CD1c-positive myeloid dendritic cell (primary cell): ENCODE data around the gene EXOC7.
"Not testable (repeated sequence)": the region's sequence is repeated elsewhere in the genome, so short reads cannot be mapped to it uniquely, and the experiment has no call there.

Experiments
- DNase-seq: peaks from one replicate; pipeline ENCODE4 v3.0.0-alpha.2; 2016; ENCODE audit errors: extremely low spot score

The EXOC7 gene

GRCh38 chr17:76074390-76075363 is 28.9 kb downstream of the EXOC7 start, which contains the start of gene GALR2:
Gene GALR2 (plus strand): TSS chr17:76074781. CDS start chr17:76074884, 103 bp downstream.
- no peak for DNase-seq

GRCh38 chr17:76072148-76072858 is 31.3 kb downstream of the EXOC7 start, which contains the start of gene SRP68:
Gene SRP68 (minus strand): TSS chr17:76072517. CDS start chr17:76072491, 26 bp downstream.
- DNase-seq: peak; percentile 91

- no peak for DNase-seq
Observed at GRCh38 chr17:76071531-76072147, 31.9 kb downstream of the EXOC7 start.

- DNase-seq: no peak
Observed at GRCh38 chr17:76065775-76066174, 37.8 kb downstream of the EXOC7 start.

- DNase-seq: no peak
Observed at GRCh38 chr17:76063875-76064546, 39.6 kb downstream of the EXOC7 start.

- not testable (repeated sequence) for DNase-seq
Observed at GRCh38 chr17:76058264-76058663, 45.3 kb downstream of the EXOC7 start.

- no peak for DNase-seq
Observed at GRCh38 chr17:76056882-76057281, 46.7 kb downstream of the EXOC7 start.

- no peak for DNase-seq
Observed at GRCh38 chr17:76054112-76054476, 49.5 kb downstream of the EXOC7 start.

- DNase-seq: peak; percentile 67
Observed at GRCh38 chr17:76053246-76054111, 50.1 kb downstream of the EXOC7 start.

- DNase-seq: no peak
Observed at GRCh38 chr17:76051561-76051960, 52.0 kb downstream of the EXOC7 start.

- no peak for DNase-seq
Observed at GRCh38 chr17:76050538-76051467, 52.8 kb downstream of the EXOC7 start.

- no peak for DNase-seq
Observed at GRCh38 chr17:76049836-76050537, 53.6 kb downstream of the EXOC7 start.

- no peak for DNase-seq
Observed at GRCh38 chr17:76049239-76049638, 54.3 kb downstream of the EXOC7 start.

- no peak for DNase-seq
Observed at GRCh38 chr17:76048711-76049110, 54.9 kb downstream of the EXOC7 start.

GRCh38 chr17:76048025-76048605 is 55.5 kb downstream of the EXOC7 start:
- DNase-seq: peak; percentile 39

GRCh38 chr17:76046064-76046463 is 57.5 kb downstream of the EXOC7 start:
- no peak for DNase-seq

GRCh38 chr17:76044475-76045007 is 59.0 kb downstream of the EXOC7 start:
- DNase-seq: not testable (repeated sequence)

- DNase-seq: not testable (repeated sequence)
Observed at GRCh38 chr17:76042868-76043267, 60.7 kb downstream of the EXOC7 start.
